LNCAP (cell line): ENCODE data around the gene ANO2.

ENCODE experiments used
- CTCF ChIP-seq: fragments of 450-650 bp; IDR thresholded peaks from 2 replicates; pipeline ENCODE4 v1.5.1; 2017; ENCODE audit warnings: mild to moderate bottlenecking

Gene ANO2

GRCh38 chr12:5946388-5946787 is 1.3 kb upstream of the ANO2 start:
- TF ChIP-seq CTCF, result no peak

DNA sequence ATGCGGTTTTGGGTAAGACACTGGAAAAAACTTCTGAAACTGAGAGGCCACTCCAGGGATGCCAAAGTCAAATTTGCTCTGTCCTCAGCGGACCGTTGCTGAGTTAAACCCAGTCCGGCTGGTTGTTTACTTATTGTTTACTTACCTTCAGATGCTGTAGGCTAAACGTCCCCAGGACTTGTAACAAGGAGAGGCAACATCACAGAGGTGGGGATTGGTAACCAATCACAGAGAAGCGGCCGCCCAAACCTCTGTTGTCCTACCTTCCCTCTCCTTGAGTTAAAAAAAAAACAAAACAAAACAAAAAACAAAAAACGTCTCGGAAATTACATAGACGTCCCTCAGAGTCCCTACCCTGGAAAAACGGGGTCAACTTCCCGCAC is 380 bp downstream of the ANO2 start:
- no peak for TF ChIP-seq CTCF

GRCh38 chr12:5944053-5944452 is 1.0 kb downstream of the ANO2 start:
- no peak for TF ChIP-seq CTCF

GRCh38 chr12:5941907-5942306 is 3.2 kb downstream of the ANO2 start:
- TF ChIP-seq CTCF, result no peak

DNA sequence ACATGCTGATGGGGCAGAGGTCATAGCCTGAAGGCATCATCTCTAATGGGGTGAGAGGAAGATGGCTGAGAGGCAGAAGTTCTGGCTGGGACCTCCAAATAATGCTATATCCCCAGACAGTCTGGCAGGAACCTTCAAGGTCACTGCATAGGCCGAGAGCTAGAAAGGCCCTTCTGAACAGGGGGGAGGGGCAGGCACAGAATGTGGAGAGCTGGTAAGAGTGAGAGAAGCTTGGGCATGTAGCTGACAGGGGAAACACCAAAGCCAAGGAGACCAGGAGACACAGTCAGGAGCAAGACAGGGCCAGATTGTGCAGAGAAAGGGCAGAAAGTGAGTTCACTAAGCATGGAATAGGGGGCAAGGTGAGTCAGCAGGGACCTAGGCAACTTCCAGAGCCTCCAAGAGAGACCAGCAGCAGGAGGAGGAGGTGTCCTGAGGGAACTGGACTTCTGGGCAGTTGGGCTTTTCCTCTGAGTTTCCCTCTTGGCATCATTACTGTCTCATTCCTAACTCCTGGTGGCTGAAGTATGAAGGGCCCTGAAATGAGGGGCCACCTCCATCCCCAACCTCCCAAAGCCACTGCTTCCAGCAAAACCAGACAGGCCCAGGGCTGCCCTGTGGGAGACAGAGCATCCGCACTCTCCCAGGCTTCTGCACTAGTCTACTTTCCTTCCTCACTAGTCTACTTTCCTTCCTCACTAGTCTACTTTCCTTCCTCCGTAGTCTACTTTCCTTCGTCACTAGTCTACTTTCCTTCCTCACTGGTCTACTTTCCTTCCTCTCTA is 17.1 kb downstream of the ANO2 start:
- TF ChIP-seq CTCF, result no peak

DNA sequence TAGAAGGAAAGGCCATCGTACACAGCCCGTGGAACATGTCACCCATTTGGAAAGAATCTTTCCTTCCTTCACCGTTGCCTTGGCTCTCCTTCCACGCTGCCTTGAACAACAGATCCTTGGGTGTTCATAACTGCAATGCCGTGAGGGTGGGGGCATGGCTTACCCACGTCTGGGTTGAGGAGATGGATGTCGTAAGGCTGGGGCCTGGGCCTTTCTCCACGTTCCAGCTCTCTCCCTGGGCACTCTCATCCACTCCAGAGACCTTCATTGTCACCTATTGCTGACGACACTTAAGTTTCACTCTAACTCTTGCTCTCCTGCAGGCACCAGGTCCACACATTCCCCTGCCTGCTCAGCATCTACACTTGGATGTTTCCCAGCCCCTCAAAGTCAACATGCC is 19.4 kb downstream of the ANO2 start:
- TF ChIP-seq CTCF, result no peak

DNA sequence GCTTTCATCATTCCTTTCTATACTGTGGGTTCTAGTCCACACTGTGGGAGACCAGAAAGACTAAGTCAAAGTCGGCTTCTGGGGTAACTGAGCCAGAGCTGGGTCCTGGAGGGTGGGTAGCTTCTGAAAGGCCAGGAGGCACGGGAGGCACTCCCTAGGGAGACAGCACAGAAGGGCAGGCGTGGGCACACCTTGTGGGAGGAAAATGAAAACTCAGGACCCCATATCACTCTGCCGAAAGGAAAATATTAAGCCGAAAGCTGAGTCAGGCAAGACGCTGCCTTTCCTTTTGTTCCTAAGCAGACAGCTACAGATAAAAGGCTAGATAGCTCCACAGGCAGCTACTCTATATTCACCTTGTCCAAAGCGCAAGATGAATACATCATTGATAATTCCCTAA is 20.7 kb downstream of the ANO2 start:
- TF ChIP-seq CTCF, result no peak

GRCh38 chr12:5923751-5924150 is 21.3 kb downstream of the ANO2 start:
- TF ChIP-seq CTCF, result no peak
